Measurements from ENCODE around the gene XPR1.

Gene XPR1

GRCh38 chr1:180615493-180616290 lies 16.1 kb upstream of the XPR1 start:
- no peak for DNase-seq (ENCODE audit: low read depth in 1 of 2, low spot score in 1 of 2)

GRCh38 chr1:180616439-180616838 lies 15.4 kb upstream of the XPR1 start:
- no peak for DNase-seq (ENCODE audit: low read depth in 1 of 2, low spot score in 1 of 2)

GRCh38 chr1:180617774-180618395 lies 13.9 kb upstream of the XPR1 start:
- DNase-seq (ENCODE audit: low read depth in 1 of 2, low spot score in 1 of 2): no peak

- no peak for DNase-seq (ENCODE audit: low read depth in 1 of 2, low spot score in 1 of 2)
Measured at GRCh38 chr1:180620581-180620980, 11.2 kb upstream of the XPR1 start.

- no peak for DNase-seq (ENCODE audit: low read depth in 1 of 2, low spot score in 1 of 2)
Measured at GRCh38 chr1:180622658-180623508, 8.9 kb upstream of the XPR1 start.

GRCh38 chr1:180623579-180624347 lies 8.1 kb upstream of the XPR1 start:
- no peak for DNase-seq (ENCODE audit: low read depth in 1 of 2, low spot score in 1 of 2)

- no peak for DNase-seq (ENCODE audit: low read depth in 1 of 2, low spot score in 1 of 2)
Measured at GRCh38 chr1:180626711-180627110, 5.1 kb upstream of the XPR1 start.

GRCh38 chr1:180627411-180627810 lies 4.4 kb upstream of the XPR1 start:
- DNase-seq (ENCODE audit: low read depth in 1 of 2, low spot score in 1 of 2): no peak

GRCh38 chr1:180628646-180629045 lies 3.2 kb upstream of the XPR1 start:
- no peak for DNase-seq (ENCODE audit: low read depth in 1 of 2, low spot score in 1 of 2)

- no peak for DNase-seq (ENCODE audit: low read depth in 1 of 2, low spot score in 1 of 2)
Measured at GRCh38 chr1:180630408-180631193, 1.2 kb upstream of the XPR1 start.

- no peak for DNase-seq (ENCODE audit: low read depth in 1 of 2, low spot score in 1 of 2)
Measured at GRCh38 chr1:180631194-180631765, 542 bp upstream of the XPR1 start.

- peak in 1 of 2 donors; percentile 55 for DNase-seq (ENCODE audit: low read depth in 1 of 2, low spot score in 1 of 2)
Measured at GRCh38 chr1:180632326-180633056, 669 bp downstream of the XPR1 start.

- no peak for DNase-seq (ENCODE audit: low read depth in 1 of 2, low spot score in 1 of 2)
Measured at GRCh38 chr1:180633057-180634056, 1.5 kb downstream of the XPR1 start.

- DNase-seq (ENCODE audit: low read depth in 1 of 2, low spot score in 1 of 2): no peak
Measured at GRCh38 chr1:180636138-180636537, 4.3 kb downstream of the XPR1 start.

- no peak for DNase-seq (ENCODE audit: low read depth in 1 of 2, low spot score in 1 of 2)
Measured at GRCh38 chr1:180639871-180640270, 8.0 kb downstream of the XPR1 start.

- no peak for DNase-seq (ENCODE audit: low read depth in 1 of 2, low spot score in 1 of 2)
Measured at GRCh38 chr1:180640531-180640949, 8.7 kb downstream of the XPR1 start.

- no peak for DNase-seq (ENCODE audit: low read depth in 1 of 2, low spot score in 1 of 2)
Measured at GRCh38 chr1:180641662-180642061, 9.8 kb downstream of the XPR1 start.

- no peak for DNase-seq (ENCODE audit: low read depth in 1 of 2, low spot score in 1 of 2)
Measured at GRCh38 chr1:180642781-180643180, 11.0 kb downstream of the XPR1 start.
